ENCODE data around the gene BAZ2B.

GRCh38 chr2:159589286-159589685 is 27.1 kb downstream of the BAZ2B start:
- TF ChIP-seq EP300 (IDR thresholded peaks at IDR 0.05) (no peak), CTCF (IDR thresholded peaks at IDR 0.05) (no peak)

All from sigmoid colon (tissue), 4 donors.